CD4-positive, alpha-beta T cell treated with Interleukin-21 for 1 hour (primary cell): Measurements from ENCODE around the gene UNKL.
"Not testable (repeated sequence)": the region's sequence is repeated elsewhere in the genome, so short reads cannot be mapped to it uniquely, and the experiment has no call there.

Source experiments
- DNase-seq: peaks from one replicate; pipeline ENCODE4 v3.0.0-alpha.2; 2020

Gene UNKL

GRCh38 chr16:1444730-1445517 is 30.4 kb upstream of the UNKL start:
- no peak for DNase-seq

- no peak for DNase-seq
These were observed 29.7 kb upstream of the UNKL start, which contains the start of gene CCDC154 for GRCh38 chr16:1443980-1444729. Gene CCDC154, minus strand, starts transcription at chr16:1444556. Its CDS starts 234 bp downstream, at chr16:1444322.

GRCh38 chr16:1443403-1443973 is 29.0 kb upstream of the UNKL start:
- DNase-seq: no peak

- DNase-seq: no peak
These were observed 28.2 kb upstream of the UNKL start for GRCh38 chr16:1442697-1443096.

GRCh38 chr16:1441391-1441829 is 26.9 kb upstream of the UNKL start:
- no peak for DNase-seq

- DNase-seq: not testable (repeated sequence)
These were observed 25.2 kb upstream of the UNKL start for GRCh38 chr16:1439699-1440074.

GRCh38 chr16:1439058-1439698 is 24.7 kb upstream of the UNKL start:
- DNase-seq: no peak

- DNase-seq: no peak
These were observed 23.9 kb upstream of the UNKL start for GRCh38 chr16:1438229-1439057.

- no peak for DNase-seq
These were observed 23.1 kb upstream of the UNKL start for GRCh38 chr16:1437606-1438005.

GRCh38 chr16:1436731-1437355 is 22.3 kb upstream of the UNKL start:
- DNase-seq: no peak

GRCh38 chr16:1435921-1436697 is 21.6 kb upstream of the UNKL start:
- no peak for DNase-seq

- no peak for DNase-seq
These were observed 20.4 kb upstream of the UNKL start for GRCh38 chr16:1434644-1435592.

- no peak for DNase-seq
These were observed 19.3 kb upstream of the UNKL start for GRCh38 chr16:1433756-1434155.

GRCh38 chr16:1433263-1433560 is 18.7 kb upstream of the UNKL start:
- DNase-seq: no peak

GRCh38 chr16:1432388-1433262 is 18.1 kb upstream of the UNKL start:
- DNase-seq: no peak

GRCh38 chr16:1431497-1432270 is 17.2 kb upstream of the UNKL start:
- DNase-seq: no peak

GRCh38 chr16:1430759-1431496 is 16.4 kb upstream of the UNKL start, which contains the start of gene PERCC1:
Gene PERCC1, plus strand, starts transcription at chr16:1431078. Its CDS starts 1,516 bp downstream, at chr16:1432594.
- no peak for DNase-seq
